HepG2 (cell line): Measurements from ENCODE around the gene FAM169A. TPM values are rescaled to one million over a fixed set of nuclear protein-coding genes. Genes with fewer than 3 reads are reported as not detected.

ENCODE experiments used
- ATAC-seq: fragments of 200-7000 bp; cut with Tn5 transposase; 3 replicates; pipeline ENCODE4 v1.9.1; 2020; ENCODE audit warnings: mild to moderate bottlenecking, moderate library complexity
- BruUV-seq: library from RNA; stranded (reverse); fragments of 400-500 nt; replicated peaks from 2 replicates; lab custom pipeline; 2021; lab: Mats Ljungman, UMichigan
- CTCF ChIA-PET: fragments of 300-600 bp; formaldehyde crosslinking; extraction: SDS; loops from one replicate; lab custom pipeline; 2021; ENCODE audit warnings: low total read pairs, inconsistent platforms, low intra/inter-chr PET ratio; lab: Yijun Ruan, JAX
- POLR2A ChIA-PET: fragments of 350-600 bp; sonication (Branson Sonifier 250); formaldehyde crosslinking; loops from one replicate; lab custom pipeline; 2020; ENCODE audit warnings: antibody characterized with exemption, inconsistent platforms; lab: Yijun Ruan, JAX
- DNase-seq: peaks from one replicate; pipeline ENCODE4 v3.0.0-alpha.2; 2015; ENCODE audit warnings: low spot score
- FAIRE-seq: peaks from 3 replicates; lab custom pipeline; 2011; peaks lifted over from hg19 to GRCh38; lab: Jason Lieb, UNC
- H2AFZ ChIP-seq: one replicate; pipeline ENCODE4 v1.6.1; 2011; ENCODE audit warnings: low read length, inconsistent platforms
- H3K27ac ChIP-seq: fragments of 300-600 bp; 3 replicates; pipeline ENCODE4 v1.8.0; 2011; ENCODE audit warnings: mixed run types, mild to moderate bottlenecking, mixed read lengths, low read length, inconsistent platforms; ENCODE audit not compliant: insufficient read depth; ENCODE audit errors: extremely low read length
- H3K27me3 ChIP-seq, 2 experiments: fragments of 200-600 bp in 1 of 2; 2 replicates in 1 of 2; 3 replicates in 1 of 2; pipeline versions ENCODE4 v1.6.0 to v1.8.0; 2011; ENCODE audit warnings: low read length in 2 of 2, mild to moderate bottlenecking in 2 of 2, moderate library complexity in 2 of 2, inconsistent platforms in 1 of 2; ENCODE audit not compliant: insufficient read depth in 2 of 2, control insufficient read depth in 1 of 2
- H3K36me3 ChIP-seq, 2 experiments: fragments of 200-600 bp in 1 of 2; replicated peaks in 1 of 2; 2 replicates in 1 of 2; 3 replicates in 1 of 2; pipeline versions ENCODE4 v1.5.1 to v1.8.0; 2011; ENCODE audit warnings: low read length in 2 of 2, inconsistent platforms in 1 of 2; ENCODE audit not compliant: insufficient read depth in 2 of 2, control insufficient read depth in 1 of 2
- H3K4me1 ChIP-seq: 2 replicates; pipeline ENCODE4 v1.5.1; 2012; ENCODE audit warnings: low read length, inconsistent platforms; ENCODE audit not compliant: insufficient read depth
- H3K4me2 ChIP-seq: 2 replicates; pipeline ENCODE4 v1.6.0; 2011; ENCODE audit warnings: low read depth, low read length, inconsistent platforms
- H3K4me3 ChIP-seq, 3 experiments: fragments of 200-600 bp in 1 of 3; sonication (generic), shearing (Covaris generic) in 1 of 3; replicated peaks in 1 of 3; 2 replicates each; pipeline ENCODE4 v1.5.1; 2011 to 2016; ENCODE audit warnings: low read length in 3 of 3, inconsistent platforms in 2 of 3, low read depth in 2 of 3, mild to moderate bottlenecking in 2 of 3, control low read depth in 1 of 3, mixed read lengths in 1 of 3; ENCODE audit not compliant: insufficient read depth in 1 of 3
- H3K79me2 ChIP-seq: one replicate; pipeline ENCODE4 v1.6.1; 2011; ENCODE audit warnings: low read length, inconsistent platforms; ENCODE audit not compliant: insufficient read depth
- H3K9ac ChIP-seq: 2 replicates; pipeline ENCODE4 v1.6.0; 2011; ENCODE audit warnings: mild to moderate bottlenecking, low read depth, low read length, inconsistent platforms; ENCODE audit not compliant: insufficient read depth
- H3K9me3 ChIP-seq: 2 replicates; pipeline ENCODE4 v1.5.1; 2012; ENCODE audit warnings: mild to moderate bottlenecking, low read length
- H4K20me1 ChIP-seq: 2 replicates; pipeline ENCODE4 v1.6.0; 2011; ENCODE audit warnings: inconsistent platforms, mild to moderate bottlenecking, low read length, moderate library complexity; ENCODE audit not compliant: insufficient read depth
- ATF1 ChIP-seq: IDR thresholded peaks from 2 replicates; pipeline ENCODE4 v1.6.1; 2016; ENCODE audit warnings: mild to moderate bottlenecking, control low read depth
- DBP ChIP-seq: sonication (generic); formaldehyde crosslinking; IDR thresholded peaks from 2 replicates; pipeline ENCODE4 v1.4.0; 2020; ENCODE audit warnings: missing genetic modification reagents; ENCODE audit errors: not compliant biosample characterization
- GZF1 ChIP-seq: sonication (generic); formaldehyde crosslinking; IDR thresholded peaks from 2 replicates; pipeline ENCODE4 v1.5.1; 2020; ENCODE audit warnings: mild to moderate bottlenecking, missing genetic modification reagents
- SATB2 ChIP-seq: sonication (generic); formaldehyde crosslinking; IDR thresholded peaks from 2 replicates; pipeline ENCODE4 v1.5.0; 2020; ENCODE audit warnings: missing genetic modification reagents
- TERF1 ChIP-seq: sonication (generic); formaldehyde crosslinking; IDR thresholded peaks from 2 replicates; pipeline ENCODE4 v1.8.0; 2022; ENCODE audit warnings: mild to moderate bottlenecking, missing genetic modification reagents, moderate library complexity
- ZFP62 ChIP-seq: sonication (generic); formaldehyde crosslinking; IDR thresholded peaks from 2 replicates; pipeline ENCODE4 v1.4.0; 2020; ENCODE audit warnings: missing genetic modification reagents
- ZNF337 ChIP-seq: sonication (generic); formaldehyde crosslinking; IDR thresholded peaks from 2 replicates; pipeline ENCODE4 v1.5.1; 2020; ENCODE audit warnings: missing genetic modification reagents, low read depth, mild to moderate bottlenecking, borderline replicate concordance
- ZNF431 ChIP-seq: sonication (generic); formaldehyde crosslinking; IDR thresholded peaks from 2 replicates; pipeline ENCODE4 v1.9.0; 2022; ENCODE audit warnings: missing genetic modification reagents, low read depth, mild to moderate bottlenecking, borderline replicate concordance
- ZNF605 ChIP-seq: sonication (generic); formaldehyde crosslinking; IDR thresholded peaks from 2 replicates; pipeline ENCODE4 v1.8.0; 2022; ENCODE audit warnings: mild to moderate bottlenecking, missing genetic modification reagents
- WGBS: methylation state at CpG from one replicate; pipeline ENCODE4 v1.1.6; 2017; ENCODE audit warnings: low lambda C conversion rate; 5-methylcytosine and 5-hydroxymethylcytosine counted together
- in situ Hi-C: cut with HindIII; loops from 2 replicates; pipeline ENCODE4 v1.10.0; 2017; ENCODE audit warnings: low pct_unique_long_range_greater_than_20kb; ENCODE audit not compliant: extremely low pct_ligation_motif_present
- intact Hi-C: fragments of 100-400 bp; cut with micrococcal nuclease; formaldehyde crosslinking; loops from one replicate; pipeline ENCODE4 v1.10.0; 2022; ENCODE audit not compliant: unreplicated experiment
- polyA plus RNA-seq, 8 experiments: library from polyadenylated mRNA; depleted of rRNA in 3 of 8; stranded (reverse) in 7 of 8; unstranded in 1 of 8; fragments of >200 nt; fragmentation: Illumina TruSeq in 4 of 8; extraction: Trizol in 4 of 8; gene quantifications; 2 replicates each; pipeline versions ENCODE4 v1.2.1 to v1.2.3, GENCODE V29; 2011 to 2016; ENCODE audit warnings: low read depth in 4 of 8, missing spikeins in 1 of 8, mixed read lengths in 1 of 8; ENCODE audit not compliant: insufficient read depth in 1 of 8
- total RNA-seq, 5 experiments: library from RNA; depleted of rRNA; stranded (reverse); fragments of >200 nt; fragmentation: Illumina TruSeq; extraction: Trizol; gene quantifications; 2 replicates each; pipeline ENCODE4 v1.2.3, GENCODE V29; 2016; ENCODE audit warnings: low read depth in 1 of 5
- TF ChIP-seq, protein P1 (sequence below): sonication (generic); formaldehyde crosslinking; IDR thresholded peaks from 2 replicates; pipeline ENCODE4 v1.8.0; 2022; ENCODE audit warnings: missing genetic modification reagents, mild to moderate bottlenecking, borderline replicate concordance

Gene FAM169A
- total and polyA plus RNA-seq, 2 of the 13 experiments (the other 11 are each of a cell fraction or from before 2014, with no cell fraction given) = 21.1 to 110 TPM

GRCh38 chr5:74816875-74817274 lies 49.3 kb downstream of the FAM169A start:
- Histone ChIP-seq H3K4me2 (no peak overlapping the region), H4K20me1 (no peaks in the 10 kb centered on the region), H2AFZ (no peak overlapping the region), H3K27ac (no peak overlapping the region), H3K27me3 (no peaks in the 10 kb centered on the region), H3K4me1 (no peaks in the 10 kb centered on the region), H3K4me3 (no peak overlapping the region), H3K79me2 (peaks cover 37% of the 10 kb centered on the region), H3K9me3 (no peaks in the 10 kb centered on the region), H3K9ac (no peak overlapping the region), H3K36me3 (peaks cover 5 to 53% of the 10 kb centered on the region in 2 experiments)
- ATAC-seq (no peak), DNase-seq (no peak), FAIRE-seq (no peak)
- TF ChIP-seq ZNF337 (CRISPR knock-in tag) = no peak
- TF ChIP-seq SATB2 (CRISPR knock-in tag) = no peak
- no peak for TF ChIP-seq ZNF605 (CRISPR knock-in tag)
- TF ChIP-seq, protein P1, sequence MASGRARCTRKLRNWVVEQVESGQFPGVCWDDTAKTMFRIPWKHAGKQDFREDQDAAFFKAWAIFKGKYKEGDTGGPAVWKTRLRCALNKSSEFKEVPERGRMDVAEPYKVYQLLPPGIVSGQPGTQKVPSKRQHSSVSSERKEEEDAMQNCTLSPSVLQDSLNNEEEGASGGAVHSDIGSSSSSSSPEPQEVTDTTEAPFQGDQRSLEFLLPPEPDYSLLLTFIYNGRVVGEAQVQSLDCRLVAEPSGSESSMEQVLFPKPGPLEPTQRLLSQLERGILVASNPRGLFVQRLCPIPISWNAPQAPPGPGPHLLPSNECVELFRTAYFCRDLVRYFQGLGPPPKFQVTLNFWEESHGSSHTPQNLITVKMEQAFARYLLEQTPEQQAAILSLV = no peak
- TF ChIP-seq ATF1 (CRISPR knock-in tag) = no peak
- TF ChIP-seq GZF1 (CRISPR knock-in tag) = no peak
- TF ChIP-seq DBP (CRISPR knock-in tag) = no peak
- TF ChIP-seq ZFP62 (CRISPR knock-in tag) = no peak
- TF ChIP-seq ZNF431 = no peak
- no peak for TF ChIP-seq TERF1
- ChIA-PET POLR2A (no interaction called here), CTCF (no interaction called here)
- WGBS = 97% methylated on average over 1 of the region's 1 CpG
- in situ Hi-C loops = no loop called here
- BruUV-seq = no TSS peak
- intact Hi-C loops = no loop called here
